GM11168 (cell line): ENCODE measurements around the gene MEF2A.
"Not testable (repeated sequence)": the region's sequence is repeated elsewhere in the genome, so short reads cannot be mapped to it uniquely, and the experiment has no call there.

Source experiments
- in situ Hi-C: fragments of 300-500 bp; cut with MboI; formaldehyde crosslinking; loops from one replicate; pipeline ENCODE4 v1.12.0; 2022; ENCODE audit warnings: low sequenced_read_pairs; ENCODE audit not compliant: unreplicated experiment

The MEF2A gene

DNA sequence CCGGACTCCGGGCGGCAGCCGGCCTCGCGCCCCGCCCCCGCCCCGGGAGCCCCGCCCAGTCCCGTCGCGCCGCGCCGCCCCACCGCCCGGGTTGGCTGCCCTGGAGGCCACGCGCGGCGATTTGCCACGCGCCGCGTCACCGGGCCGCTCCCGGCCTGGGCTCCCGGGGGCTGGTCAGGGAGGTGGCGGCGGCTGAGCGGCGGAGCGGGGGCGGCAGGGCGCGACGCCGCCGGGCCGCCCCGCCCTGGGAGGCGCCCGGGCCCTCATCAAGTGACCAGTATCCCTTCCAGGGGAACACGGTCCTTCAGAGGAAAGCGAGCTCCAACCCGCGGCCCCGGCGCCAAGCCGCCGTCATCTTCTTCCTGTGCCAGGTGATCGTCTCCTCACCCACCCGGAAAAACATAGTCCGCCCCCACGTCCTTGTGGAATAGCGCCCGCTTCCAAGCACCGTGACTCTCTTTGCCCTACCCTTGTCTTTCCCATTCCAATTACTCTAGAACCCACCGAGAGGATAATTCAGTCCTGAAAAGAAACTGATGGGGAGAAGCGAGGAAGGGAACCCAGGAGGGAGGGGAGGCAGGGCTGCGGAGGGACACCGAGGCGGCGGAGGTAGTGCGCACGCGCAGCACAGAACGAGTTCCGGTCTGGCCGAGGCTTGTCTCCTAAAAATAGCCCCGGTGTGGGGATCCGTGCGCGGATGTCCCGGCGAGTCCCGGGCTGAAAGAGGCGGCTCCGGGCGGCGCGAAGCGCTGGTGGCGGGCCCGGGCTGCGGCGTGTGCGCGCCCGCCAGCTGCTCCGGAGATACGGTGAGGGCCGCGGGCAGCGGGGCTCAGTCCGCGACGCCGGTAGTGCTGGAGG, at the start of gene MEF2A:
MEF2A (plus strand) TSS at position 686 of the 858 bp plus-strand sequence. CDS start 67,136 bp downstream, outside the sequence.
- in situ Hi-C loops: no loop called here

DNA sequence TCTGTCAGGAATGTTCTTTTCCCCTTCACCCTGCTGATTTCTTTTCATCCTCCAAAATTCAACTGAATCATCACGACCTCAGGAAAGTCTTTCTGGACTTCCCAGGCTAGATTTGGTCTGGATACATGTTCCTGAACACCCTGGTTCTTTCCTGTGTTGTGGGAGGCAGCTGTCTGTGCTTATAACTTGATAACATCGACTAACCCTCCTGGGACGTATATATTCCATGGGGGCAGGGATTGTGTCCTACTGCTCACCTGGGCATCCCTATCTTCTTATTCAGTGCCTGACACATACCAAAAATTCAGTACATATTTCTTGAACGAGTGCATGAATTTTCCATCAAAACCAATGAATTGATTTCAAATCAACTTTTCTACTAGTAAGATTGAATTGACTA, 47.6 kb upstream of the MEF2A start:
- in situ Hi-C loops: no loop called here

DNA sequence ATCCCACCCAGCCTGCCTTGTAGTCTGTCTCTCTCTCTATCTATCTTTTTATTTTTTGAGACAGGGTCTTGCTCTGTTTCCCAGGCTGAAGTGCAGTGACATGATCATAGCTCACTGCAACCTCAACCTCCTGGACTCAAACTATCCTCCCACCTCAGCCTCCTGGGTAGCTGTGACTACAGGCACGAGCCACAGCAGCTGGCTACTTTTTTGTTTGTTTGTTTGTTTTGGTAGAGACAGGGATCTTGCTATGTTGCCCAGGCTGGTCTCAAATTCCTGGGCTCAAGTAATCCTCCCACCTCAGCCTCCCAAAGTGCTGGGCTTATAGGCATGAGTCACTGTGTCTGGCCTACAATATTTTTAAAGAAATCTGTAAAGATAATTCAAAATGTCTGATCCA, 46.4 kb upstream of the MEF2A start:
- in situ Hi-C loops: not testable (repeated sequence)

DNA sequence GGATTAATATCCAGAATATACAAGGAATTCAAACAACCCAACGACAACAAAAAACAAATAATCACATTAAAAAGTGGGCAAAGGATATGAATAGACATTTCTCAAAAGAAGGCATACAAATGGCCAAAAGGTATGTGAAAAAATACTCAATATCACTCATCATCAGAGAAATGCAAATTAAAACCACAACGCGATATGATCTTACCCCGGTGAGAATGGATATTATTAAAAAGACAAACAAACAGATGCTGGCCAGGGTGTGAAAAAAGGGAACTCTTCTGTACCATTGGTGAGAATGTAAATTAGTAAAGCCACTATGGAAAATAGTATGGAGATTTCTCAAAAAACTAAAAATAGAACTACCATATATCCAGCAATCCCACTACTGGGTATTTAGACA, 43.5 kb upstream of the MEF2A start:
- in situ Hi-C loops: no loop called here

DNA sequence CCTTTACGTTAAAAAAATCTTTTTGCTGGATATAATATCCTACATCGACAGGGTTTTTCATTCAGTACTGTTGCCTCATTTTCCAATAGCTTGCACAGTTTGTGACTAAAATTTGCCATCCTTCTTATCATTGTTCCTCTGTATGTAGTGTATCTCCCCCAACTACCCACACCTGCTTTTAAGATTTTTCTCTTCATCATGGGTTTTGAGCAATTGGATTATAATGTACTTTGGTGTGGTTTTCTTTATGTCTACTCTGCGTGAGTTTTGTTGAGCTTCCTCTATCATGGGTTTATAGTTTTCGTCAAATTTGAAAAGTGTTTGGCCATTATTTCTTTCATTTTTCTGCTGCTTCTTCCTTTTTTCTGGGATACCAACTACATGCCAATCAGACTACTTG, 39.6 kb upstream of the MEF2A start:
- in situ Hi-C loops: no loop called here

DNA sequence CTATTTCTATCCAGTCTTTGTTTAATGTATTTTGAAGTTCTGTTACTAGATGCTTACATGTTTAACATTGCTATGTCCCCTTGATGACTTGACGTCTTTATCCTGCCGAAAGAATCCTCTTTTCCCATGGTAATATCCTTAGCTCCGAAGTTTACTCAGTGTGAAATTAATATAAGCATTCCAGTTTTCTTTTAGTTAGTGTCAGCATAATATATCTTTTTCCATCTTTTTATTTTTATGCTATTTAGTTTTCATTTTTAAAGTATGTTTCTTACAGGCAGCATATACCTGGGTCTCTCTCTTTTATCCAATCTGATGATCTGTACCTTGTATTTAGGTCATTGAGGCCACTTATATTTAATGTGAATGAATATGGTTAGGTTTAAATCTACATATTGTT, 39.1 kb upstream of the MEF2A start:
- in situ Hi-C loops: no loop called here

DNA sequence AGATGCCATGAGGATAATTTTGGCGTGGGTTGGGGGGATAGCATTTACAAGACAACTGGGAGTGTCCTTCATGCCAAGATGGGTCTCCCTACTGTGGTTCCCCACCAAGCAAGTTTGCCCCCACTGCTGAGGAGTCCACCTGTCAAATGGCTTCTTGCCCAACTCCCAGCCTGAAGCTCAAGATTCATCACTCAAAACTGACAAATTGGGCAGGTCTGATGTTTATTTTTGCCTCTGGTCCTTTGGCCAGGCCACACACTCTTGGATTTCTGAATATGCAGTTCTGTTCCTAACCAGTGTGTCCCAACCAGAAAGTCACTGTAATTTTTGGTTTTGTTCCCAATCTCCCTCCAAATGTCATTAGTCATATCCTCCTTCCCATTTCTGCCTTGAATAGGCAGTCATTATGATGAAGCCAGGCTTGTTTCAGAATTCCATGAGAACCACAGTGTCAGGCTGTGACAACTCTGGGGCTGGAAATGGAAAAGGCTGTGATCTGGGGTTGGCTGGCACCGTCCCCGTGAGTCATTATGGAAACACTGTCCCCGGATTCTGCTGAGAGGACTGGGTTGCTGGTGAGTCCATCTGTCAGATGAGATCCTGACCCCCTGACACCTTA, 29.3 kb upstream of the MEF2A start:
- in situ Hi-C loops: no loop called here

DNA sequence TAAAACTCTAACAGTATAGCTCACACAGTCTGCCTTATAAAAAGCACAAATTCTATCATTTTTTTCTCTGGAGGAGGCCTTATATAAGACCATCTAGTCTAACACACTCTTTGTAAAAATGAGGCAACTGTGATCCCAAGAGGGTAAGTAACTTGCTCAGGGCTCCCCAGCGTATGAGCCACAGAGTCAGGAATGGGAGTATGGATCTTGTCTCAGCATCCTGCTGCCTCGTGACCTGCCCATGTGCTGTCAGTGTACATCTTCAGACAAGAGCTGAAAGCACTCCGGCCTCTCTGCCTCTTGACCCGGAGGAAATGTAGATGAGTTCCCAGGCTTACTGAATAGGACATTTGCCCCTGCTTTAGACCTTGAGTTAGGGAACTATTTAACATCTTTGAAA, 28.4 kb upstream of the MEF2A start:
- in situ Hi-C loops: no loop called here

DNA sequence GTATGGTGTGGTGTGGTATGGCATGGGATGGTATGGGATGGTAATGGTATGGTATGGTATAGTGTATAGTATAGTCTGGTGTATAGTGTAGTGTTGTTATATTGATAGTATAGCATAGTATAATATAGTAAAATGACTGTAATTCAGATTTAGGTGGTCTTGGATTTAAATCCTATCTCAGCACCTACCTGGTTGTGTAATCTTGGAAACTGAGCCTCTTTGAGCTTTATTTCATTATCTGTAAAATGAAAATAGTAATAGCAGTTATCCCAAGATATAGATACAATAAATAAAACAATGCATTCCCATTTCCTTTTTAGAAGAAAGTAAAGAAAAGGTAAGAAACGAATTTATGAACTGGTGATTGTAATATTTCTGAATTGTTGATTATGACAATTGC, 27.5 kb upstream of the MEF2A start:
- in situ Hi-C loops: no loop called here

DNA sequence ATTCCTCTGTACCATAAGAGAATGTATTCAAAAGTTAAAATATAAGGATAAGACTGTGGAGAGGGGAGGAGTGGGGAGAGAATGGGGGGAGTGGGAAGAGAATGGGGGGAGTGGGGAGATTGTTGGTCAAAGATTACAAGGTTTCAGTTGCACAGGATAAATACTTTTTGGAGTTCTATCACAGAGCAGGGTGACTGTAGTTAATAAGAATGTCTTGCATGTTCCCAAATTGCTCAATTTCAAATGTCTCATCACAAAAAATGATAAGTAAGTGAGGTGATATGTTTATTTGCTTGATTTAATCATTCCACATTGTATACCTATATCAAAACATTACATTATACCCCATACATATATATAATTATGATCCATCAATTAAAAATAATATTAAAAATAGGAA, 23.0 kb upstream of the MEF2A start:
- in situ Hi-C loops: no loop called here

DNA sequence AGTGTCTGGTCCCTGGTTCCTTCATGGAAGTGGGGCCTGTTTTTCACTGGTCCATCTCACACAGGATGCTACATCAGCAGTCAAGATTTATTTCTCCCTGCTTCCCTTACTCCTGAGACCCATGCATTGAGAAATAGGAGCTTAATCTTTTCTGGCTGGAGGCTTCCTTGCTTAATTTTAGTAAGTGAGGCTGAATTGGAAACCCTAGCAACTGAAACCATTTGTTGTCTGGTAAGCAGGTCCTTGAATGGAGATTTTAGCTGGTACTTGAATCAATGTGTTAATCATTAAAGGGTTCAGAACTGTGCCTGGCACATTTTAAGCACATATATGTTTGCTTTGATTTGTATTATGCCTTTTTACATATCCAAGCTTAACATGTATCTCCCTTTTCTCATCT, 20.2 kb upstream of the MEF2A start:
- in situ Hi-C loops: no loop called here

DNA sequence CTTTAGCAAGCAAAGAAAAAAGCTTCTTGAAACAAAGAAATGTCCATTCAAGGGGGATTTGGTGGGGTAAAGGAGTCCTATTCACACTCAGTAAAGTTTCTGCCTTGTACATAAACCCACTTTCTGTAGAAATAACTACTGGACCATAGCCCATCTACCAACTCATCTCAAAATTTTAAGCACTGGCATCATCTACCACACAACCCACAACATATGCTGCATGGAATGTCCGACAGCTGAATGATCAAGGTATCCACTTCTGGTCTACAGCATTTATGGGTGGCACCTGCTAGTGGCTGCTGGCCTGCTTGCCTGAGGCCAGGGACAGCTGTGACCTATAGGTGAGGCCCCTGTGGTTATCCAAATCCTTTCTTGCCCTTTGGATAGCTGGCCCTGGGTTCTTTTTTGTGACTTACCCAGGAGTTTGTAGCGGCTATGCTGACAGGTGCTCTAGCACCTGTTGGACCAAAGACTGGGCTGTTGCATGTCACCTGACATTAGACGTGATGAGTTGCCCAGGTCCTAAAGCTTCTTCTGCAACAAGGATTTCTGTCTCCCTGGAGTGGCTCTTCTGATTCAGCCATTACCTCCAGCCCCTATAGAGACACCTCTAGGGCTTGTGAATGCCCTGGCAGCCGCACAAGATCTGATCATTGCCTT, 19.2 kb upstream of the MEF2A start:
- in situ Hi-C loops: no loop called here

DNA sequence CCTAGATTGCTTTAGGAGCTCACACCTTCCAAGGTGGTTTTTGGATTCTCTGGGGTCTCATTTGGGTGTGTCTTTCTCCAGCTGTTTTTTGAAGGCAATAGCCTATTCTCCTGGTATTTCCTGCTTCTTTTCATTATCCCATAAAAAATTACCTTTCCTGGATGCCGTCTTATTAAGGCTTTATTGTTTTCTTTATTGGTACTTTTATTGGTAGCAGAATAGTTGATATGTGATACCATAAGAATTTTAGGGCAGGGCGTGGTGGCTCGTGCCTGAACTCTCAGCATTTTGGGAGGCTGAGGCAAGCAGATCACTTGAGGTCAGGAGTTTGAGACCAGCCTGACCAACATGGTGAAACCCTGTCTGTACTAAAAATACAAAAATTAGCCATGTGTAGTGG, 18.3 kb upstream of the MEF2A start:
- in situ Hi-C loops: no loop called here

DNA sequence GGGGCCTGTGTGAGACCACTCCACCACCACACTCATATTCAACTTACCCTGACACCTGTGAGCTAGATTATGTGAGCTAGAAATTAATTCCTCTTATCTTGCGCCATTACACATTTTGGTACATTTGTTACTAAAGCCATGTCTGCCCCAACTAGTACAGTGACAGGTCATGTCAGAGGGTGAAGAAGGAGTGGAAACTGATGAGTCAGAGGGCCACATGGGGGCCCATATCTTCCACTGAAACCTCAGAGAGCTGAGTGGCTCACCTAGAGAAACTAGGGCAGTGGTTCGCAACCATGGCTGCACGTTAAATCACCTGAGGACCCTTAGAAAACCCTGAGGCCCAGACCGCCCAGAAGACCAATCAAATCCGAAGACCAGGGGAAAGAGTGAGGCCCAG, 15.7 kb upstream of the MEF2A start:
- in situ Hi-C loops: no loop called here

DNA sequence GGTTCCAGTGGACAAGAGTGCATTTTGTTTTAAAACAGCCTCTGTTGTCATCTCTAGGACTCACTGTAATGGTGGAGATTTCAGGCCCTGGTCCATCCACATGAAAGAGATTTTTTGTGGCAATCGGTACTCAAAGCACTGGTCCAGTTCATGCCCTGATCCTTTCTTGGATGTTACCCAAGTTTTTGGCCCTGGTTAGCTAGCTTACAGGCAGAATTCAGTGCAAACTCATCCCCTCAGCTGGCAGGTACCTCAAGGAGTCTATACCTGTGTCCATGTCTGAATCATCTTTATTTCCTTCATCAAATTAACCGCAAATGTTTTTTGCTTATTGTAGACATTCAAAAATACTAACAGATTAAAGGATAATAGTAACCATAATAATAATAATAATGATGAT, 13.7 kb upstream of the MEF2A start:
- in situ Hi-C loops: no loop called here

DNA sequence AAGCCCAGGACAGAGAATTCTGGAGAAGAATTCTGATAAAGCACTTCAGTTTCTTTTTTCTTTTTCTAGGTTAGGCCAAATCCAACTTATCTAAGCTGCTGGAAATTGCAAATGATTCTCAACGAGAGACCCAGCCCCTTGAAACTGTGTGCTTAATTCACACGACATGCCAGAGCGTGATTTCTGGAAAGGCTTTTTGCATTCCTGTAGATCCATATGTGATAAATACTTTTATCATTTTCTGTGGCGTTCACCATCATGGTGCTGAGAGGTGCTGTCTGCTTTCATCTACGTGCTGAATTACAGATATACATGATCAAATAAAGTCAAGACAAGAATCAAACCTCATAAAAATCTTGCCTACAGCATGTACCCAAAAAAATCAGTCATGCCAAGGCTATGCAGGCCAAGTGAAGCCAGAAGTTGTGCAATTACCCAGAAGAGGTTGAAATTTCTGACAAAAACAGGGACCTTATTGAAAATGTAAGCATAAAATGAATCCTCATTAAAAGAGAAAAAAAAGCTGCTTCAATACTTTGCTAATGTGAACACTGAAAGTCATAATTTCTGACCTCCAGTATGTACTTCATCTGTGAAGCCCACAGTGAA, 10.8 kb upstream of the MEF2A start:
- in situ Hi-C loops: no loop called here

DNA sequence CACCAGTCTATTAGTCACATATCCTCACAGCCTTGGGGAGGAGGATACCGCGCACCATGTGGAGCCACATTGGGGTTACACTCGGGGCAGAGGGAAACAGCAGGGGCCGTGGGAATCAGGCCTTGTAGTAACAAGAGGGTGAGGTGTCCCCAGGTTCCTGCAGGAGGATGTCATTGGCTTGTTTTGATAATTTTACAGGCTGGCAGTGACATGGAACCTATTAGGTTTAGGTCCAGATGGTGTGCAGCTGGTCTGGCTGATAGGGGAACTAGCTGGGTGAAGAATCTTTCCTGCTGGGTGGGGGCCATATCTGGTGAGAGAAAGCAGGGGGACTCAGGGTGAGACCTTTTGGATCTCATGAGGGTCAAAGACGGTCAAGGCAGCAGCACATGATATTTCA, 9.8 kb upstream of the MEF2A start:
- in situ Hi-C loops: no loop called here

DNA sequence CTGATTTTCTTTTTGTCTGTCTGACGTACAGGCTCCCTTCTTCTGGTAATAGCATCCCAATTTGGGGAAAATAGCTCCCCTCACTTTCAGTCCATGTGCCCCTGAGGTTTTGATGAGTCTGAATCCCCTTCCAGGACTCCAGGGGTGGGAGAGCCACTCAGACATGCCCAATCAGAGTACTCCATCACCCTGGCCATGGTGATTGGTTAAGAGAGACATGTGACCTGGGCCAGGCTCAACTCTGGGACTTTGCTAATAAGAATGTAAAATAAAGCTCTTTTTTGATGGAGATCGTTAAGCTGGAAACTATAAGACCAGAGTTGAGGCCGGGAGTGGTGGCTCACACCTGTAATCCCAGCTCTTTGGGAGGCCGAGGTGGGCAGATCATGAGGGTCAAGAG, 9.2 kb upstream of the MEF2A start:
- in situ Hi-C loops: no loop called here

DNA sequence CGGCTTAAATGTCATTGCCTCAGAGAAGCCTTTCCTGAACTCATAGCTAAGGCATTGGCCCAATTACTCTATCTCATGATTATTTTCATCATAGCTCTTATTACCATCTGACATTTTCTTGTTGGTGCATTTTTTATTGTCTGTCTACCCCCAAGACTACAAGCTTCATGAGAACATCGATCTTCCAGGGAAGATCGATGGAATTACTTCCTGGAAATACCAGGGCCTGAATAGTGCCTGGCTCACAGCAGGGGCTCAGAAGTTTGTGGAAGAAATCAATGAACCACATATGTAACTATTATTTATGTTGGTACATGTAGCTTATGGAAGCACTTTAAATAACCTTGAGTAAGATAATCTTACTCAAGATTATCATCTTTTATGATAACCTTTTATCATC, 7.7 kb upstream of the MEF2A start:
- in situ Hi-C loops: no loop called here

DNA sequence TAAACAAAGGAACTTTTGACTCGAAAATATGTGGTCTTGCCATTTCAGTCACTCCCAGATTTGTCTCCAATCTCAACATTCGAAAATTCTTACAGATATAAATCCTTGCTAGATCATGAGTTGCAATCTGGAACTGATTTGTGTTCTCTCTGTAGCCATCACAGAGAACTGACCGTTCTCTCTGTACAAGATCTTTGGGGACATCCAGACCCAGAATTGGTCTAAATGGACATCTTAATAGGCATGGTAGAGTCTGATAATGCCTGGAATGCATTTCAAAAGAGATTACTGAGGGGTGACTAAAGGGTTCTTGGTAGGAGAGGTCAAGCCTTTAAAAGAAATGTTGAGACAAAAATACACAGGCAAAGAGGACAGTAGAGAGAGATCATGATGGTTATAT, 7.2 kb upstream of the MEF2A start:
- in situ Hi-C loops: no loop called here
